Measurements from ENCODE around the gene MRPL36.

MRPL36 gene

GRCh38 chr5:1779782-1780613 lies 19.6 kb downstream of the MRPL36 start:
- no peak for DNase-seq

- DNase-seq, result no peak
Measured at GRCh38 chr5:1779021-1779680, 20.5 kb downstream of the MRPL36 start.

DNA sequence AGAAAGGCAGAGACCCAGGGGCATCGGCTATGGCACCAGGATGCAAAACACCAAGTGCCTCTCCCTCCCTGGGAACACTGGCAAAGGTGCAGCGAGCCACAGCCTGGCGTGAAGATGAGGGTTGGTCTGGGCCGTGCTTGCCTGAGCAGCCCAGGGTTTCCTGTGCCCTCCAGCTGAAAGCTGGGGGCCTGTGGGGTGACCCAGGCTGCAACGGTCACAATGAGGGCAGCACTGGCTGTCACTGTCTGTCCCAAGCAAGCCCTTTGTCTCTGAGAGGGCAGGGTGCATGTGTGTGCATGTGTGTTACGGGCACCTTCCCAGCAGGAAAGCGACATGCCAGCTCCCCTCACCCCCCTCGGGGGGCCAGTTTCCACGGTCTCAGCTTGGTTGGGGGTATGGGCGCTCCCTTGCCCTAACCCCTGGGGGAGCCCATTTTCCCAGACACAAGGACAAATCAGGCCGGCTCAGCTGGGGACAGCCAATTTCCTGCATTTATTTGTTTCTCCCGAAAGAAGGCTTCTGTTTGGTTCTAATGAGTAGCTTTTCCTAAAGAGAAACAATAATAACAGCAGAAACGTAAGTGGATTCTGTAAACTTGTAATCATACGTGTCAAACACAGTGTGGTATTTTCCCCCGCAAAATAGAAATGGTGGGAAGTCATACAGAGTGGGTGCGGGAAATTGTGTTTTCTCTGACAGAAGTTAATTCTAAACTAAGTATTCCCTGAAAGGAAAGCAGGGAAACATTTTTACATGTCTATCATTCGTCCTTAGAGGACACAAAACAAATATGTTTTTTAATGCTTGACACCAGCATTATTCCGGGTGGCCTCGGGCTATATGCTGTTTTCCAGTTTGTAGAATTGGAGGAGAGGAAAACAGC lies 21.3 kb downstream of the MRPL36 start:
- DNase-seq, result no peak

GRCh38 chr5:1777281-1778137 lies 22.1 kb downstream of the MRPL36 start:
- DNase-seq, result no peak

DNA sequence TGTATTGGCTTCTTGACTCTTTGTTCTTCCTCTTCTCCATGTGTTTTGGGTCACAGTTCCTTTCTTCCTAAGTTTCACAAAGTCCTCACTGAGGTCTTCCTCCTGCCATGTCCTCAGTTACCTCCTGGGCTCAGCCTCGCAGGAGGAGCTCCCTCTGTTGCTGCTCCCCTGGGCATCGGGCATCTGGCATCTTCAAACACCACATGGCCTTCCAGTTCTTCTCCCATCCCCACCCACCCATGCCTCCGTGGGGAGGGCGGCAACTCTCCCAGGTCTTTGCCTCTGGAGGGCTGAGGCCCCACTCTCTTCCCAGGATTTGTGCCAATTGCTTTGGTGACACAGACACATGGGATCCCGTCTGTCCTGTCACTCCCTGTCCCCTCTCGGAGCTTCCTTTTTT lies 22.8 kb downstream of the MRPL36 start:
- no peak for DNase-seq

- no peak for DNase-seq
Measured at GRCh38 chr5:1772634-1773033, 27.0 kb downstream of the MRPL36 start.

GRCh38 chr5:1771149-1772065 lies 28.2 kb downstream of the MRPL36 start:
- DNase-seq, result no peak

GRCh38 chr5:1770443-1770802 lies 29.2 kb downstream of the MRPL36 start:
- no peak for DNase-seq

GRCh38 chr5:1769752-1770442 lies 29.7 kb downstream of the MRPL36 start:
- DNase-seq, result no peak

- no peak for DNase-seq
Measured at GRCh38 chr5:1769017-1769640, 30.5 kb downstream of the MRPL36 start.

DNA sequence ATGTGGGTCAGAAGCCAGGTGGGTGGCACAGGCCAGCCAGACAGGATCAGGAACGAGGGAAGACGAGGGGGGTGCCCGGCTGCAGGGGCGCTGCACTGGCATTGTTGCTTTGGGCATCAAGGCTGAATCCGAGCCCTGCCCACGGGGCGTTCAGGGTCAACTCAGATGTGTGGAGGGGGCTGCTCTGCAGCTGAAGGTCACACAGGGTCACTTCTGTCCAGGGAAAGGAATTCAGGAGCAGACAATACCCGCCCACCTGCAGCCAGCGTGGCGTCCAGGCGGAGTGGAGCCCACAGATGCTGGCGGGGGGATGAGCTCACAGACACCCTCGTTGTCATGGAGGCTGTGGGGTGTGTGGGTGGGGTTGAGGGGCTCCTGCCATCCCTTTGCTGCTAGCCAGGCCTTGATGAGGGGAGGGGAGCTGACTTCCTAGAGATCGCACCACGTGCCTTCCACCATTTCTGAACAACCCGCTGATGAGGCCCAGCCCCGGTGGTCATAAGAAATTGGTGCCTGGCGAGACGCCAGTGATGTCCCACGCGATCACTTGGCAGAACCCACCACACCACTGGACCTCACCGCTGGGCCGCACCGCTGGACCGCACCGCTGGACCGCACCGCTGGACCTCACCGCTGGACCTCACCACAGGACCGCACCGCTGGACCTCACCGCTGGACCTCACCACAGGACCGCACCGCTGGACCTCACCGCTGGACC lies 31.2 kb downstream of the MRPL36 start:
- DNase-seq, result no peak

- DNase-seq, result no peak
Measured at GRCh38 chr5:1767524-1768282, 31.9 kb downstream of the MRPL36 start.

DNA sequence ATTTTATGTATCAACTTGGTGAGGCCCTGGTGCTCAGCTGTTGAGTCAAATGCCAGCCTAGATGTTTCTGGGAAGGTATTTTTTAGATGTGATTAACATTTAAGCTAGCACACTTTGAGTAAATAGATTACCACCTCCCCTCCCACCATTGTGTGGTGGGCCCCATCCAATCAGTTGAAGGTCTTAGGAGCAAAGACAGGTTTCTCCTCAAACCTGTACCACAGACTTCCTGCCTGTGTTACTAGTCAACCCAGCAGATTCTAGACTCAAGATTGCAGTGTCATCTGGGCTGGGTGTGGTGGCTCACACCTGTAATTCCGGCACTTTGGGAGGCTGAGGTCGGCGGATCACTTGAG lies 33.8 kb downstream of the MRPL36 start:
- DNase-seq, result no peak

DNA sequence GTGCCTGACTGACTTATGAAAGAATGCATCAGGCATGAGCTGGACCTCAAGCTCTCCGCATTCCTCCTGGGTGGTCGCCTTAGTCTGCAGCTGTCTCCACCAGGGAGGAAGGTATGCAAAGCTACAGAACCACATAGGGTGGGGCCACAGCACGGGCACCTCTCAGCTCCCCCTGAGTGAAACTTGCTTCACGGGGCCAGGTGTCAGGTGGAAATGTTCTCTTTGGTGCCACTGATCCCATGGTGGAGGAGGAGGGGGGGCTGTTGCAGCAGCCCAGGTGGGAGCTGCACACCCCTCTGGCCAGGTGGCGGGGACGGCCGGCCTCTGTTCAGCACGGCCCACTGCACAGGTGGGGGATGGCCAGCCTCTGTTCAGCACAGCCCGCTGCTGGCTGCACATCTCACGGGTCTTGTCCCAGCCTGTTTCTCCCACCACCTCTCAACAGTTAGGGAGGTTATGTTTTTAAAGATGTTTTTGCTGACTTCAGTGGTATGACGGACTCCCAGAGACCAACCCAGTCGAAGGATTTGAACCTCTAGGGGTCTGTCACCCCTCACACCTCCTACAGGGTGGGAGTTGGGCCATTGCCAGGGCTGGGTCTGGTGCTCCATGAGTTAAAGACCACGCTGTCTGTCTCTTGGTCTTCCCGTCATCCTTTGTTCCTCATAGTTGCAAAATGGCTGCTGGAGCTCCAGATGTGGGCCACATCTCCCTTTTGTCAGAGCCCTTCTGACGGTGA lies 34.3 kb downstream of the MRPL36 start:
- DNase-seq, result no peak

- DNase-seq, result no peak
Measured at GRCh38 chr5:1764606-1764960, 35.1 kb downstream of the MRPL36 start.

- no peak for DNase-seq
Measured at GRCh38 chr5:1763960-1764605, 35.6 kb downstream of the MRPL36 start.

DNA sequence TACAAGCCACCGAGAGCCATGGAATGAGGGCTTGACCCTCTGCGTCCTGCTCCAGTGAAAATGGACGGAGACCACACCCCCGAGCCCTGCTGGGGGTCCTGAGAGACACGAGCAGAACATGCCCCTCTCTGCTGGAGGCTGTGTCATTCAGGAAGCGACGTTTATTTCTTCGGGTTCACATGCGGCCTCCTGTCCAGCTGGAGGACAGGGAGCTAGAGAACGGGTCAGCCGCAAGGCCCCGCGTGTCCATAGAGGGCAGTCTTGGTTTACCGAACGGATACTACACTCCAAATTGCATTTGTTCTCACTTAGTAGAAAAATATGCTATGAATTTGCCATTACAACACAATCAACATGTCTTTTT lies 36.1 kb downstream of the MRPL36 start:
- no peak for DNase-seq
